Muscle of leg (tissue), 16 donors: Measurements from ENCODE around the gene SYNPR. TPM values are rescaled to one million over a fixed set of nuclear protein-coding genes. Genes with fewer than 3 reads are reported as not detected.

Experiments used
- DNase-seq: peaks from one replicate; pipeline ENCODE4 v3.0.0; 2013
- H3K27ac ChIP-seq: one replicate; pipeline ENCODE4 v1.5.1; 2013; ENCODE audit warnings: mild to moderate bottlenecking, low read length, control low read depth
- H3K27me3 ChIP-seq: one replicate; pipeline ENCODE4 v1.6.1; 2013; ENCODE audit warnings: low read length; ENCODE audit not compliant: control insufficient read depth, insufficient read depth
- H3K36me3 ChIP-seq: one replicate; pipeline ENCODE4 v1.6.1; 2013; ENCODE audit warnings: low read length; ENCODE audit not compliant: control insufficient read depth, insufficient read depth
- H3K4me1 ChIP-seq: one replicate; pipeline ENCODE4 v1.6.1; 2013; ENCODE audit warnings: low read length; ENCODE audit not compliant: control insufficient read depth, insufficient read depth
- H3K4me3 ChIP-seq: one replicate; pipeline ENCODE4 v1.5.1; 2013; ENCODE audit warnings: low read length, control low read depth
- H3K9me3 ChIP-seq: replicated peaks from 2 replicates; pipeline ENCODE4 v1.6.1; 2013; ENCODE audit warnings: low read depth, low read length; ENCODE audit not compliant: control insufficient read depth
- WGBS: methylation state at CpG from one replicate; pipeline ENCODE4 v1.1.5; 2013; ENCODE audit warnings: missing lambda C conversion rate; ENCODE audit not compliant: insufficient coverage; 5-methylcytosine and 5-hydroxymethylcytosine counted together
- long read RNA-seq, 11 donors: transcript quantifications; one replicate each; lab custom pipeline, GENCODE V29; 2026
- polyA plus RNA-seq, 8 donors: library from polyadenylated mRNA; unstranded; fragments of 120-200 nt; gene quantifications; one replicate each; pipeline versions ENCODE4 v1.2.1 to v1.2.3, GENCODE V29; 2013; ENCODE audit warnings: inconsistent platforms in 1 of 8, low replicate concordance in 1 of 8; ENCODE audit not compliant: insufficient read length in 8 of 8, insufficient read depth in 1 of 8
- total RNA-seq: library from RNA; stranded (reverse); fragments of 120-200 nt; gene quantifications from one replicate; pipeline ENCODE4 v1.2.4, GENCODE V29; 2013

The SYNPR gene
- 0.04 TPM for total RNA-seq
- not detected for polyA plus RNA-seq
- long read RNA-seq, donor 1, result 0 reads
- long read RNA-seq, donor 2, result 0 reads
- long read RNA-seq, donor 3, result 0 reads
- long read RNA-seq, donor 4, result 0 reads
- long read RNA-seq, donor 5, result 0 reads
- long read RNA-seq, donor 6, result 0 reads
- long read RNA-seq, donor 7, result 0 reads
- long read RNA-seq, donor 8, result 0 reads
- long read RNA-seq, donor 9, result 0 reads
- long read RNA-seq, donor 10, result 0 reads
- long read RNA-seq, donor 11, result 0 reads

DNA sequence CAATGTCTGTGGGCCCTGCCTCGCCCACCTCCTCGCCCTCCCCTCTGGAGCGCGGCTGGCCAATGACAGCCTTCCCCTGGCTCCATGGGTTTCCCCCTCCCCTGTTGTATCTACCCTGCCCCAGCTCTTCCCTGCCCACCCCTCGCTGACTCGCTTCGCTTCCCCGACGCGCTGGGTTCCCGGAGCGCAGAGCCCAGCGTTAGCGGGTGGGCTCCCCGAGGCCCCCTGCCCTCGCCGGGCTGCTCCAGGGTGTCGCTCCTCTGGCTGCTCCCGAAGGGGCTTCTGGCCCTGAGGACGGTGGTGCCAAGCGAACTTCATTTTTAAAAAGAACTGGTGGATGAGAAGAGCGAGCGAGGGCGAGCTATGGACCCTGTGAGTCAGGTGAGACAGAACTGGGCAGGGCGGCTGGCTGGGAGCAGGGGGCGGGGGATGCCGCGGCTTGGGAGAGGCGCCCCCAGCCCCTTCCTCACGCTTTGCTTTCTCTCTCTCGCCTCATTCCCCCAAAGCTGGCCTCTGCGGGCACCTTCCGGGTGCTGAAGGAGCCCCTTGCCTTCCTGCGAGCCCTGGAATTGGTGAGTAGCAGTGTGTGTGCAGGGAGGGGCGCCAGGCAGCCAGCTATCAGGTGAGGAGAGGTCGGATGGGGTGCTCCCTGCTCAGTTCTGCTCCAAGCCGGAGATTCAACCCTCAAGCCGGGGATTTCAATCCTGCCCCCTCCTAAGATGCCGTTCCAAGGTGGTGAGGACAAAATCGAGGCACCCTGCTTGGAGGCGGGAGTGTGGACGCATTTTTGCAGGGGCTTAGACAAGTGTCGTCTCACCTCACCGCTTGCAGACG is at the start of gene SYNPR:
Gene SYNPR (plus strand): TSS at position 138 of the 834 bp plus-strand sequence.
- Histone ChIP-seq H3K27ac (no peak within 1 kb of the TSS), H3K36me3 (no peaks in the 10 kb centered on the region), H3K4me1 (no peaks in the 10 kb centered on the region), H3K27me3 (peaks cover 25% of the 10 kb centered on the region), H3K9me3 (no peaks in the 10 kb centered on the region), H3K4me3 (no peak within 1 kb of the TSS)
- DNase-seq, result no peak
- WGBS, result under 1% methylated on average over 29 of the region's 45 CpGs

DNA sequence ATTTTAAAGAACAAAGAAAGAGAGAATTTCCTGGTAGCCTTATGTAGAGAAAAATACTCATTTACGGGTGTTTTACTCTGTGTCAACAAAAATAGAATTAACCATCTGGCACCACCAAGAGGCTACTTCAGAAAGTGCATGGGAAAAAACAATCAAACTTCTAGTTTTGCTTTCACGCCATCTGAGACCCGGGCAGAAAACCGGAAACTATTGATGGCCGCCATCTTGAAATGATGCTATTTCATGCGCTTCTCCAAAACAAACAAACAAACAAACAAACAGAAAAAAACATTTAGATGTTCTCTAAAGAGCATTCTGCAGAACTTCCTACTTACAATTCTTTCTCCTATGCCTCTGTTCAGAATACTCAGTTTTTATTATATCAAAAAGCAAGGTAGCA is 49.4 kb upstream of the SYNPR start:
- DNase-seq, result peak; percentile 41

DNA sequence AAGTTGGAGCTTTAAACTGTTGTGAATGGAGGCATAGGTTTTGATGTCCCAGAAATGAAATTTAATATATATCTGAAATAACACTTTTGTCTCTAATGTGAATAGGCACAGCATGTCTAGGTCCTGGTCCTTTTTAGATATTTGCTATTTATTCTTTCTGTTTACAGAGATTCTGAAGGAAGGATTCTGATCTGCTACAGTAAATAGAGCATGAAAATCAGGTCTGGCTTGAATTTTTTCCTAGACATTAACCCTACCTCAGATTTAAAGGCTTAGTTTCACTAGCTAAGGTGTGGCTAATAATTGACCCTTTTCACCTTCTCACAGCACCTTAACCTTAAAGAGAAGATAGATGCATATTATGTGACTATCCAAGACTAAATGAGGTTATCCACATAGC is 48.0 kb upstream of the SYNPR start:
- no peaks in the 10 kb centered on the region for H3K27me3 ChIP-seq
- H3K4me1 ChIP-seq, result no peaks in the 10 kb centered on the region
- H3K27ac ChIP-seq, result no peak overlapping the region
- no peaks in the 10 kb centered on the region for H3K9me3 ChIP-seq
- no peak overlapping the region for H3K4me3 ChIP-seq
- no peak for DNase-seq
- H3K36me3 ChIP-seq, result no peaks in the 10 kb centered on the region

More for the DNA sequence above, 49.4 kb upstream of the SYNPR start:
- Histone ChIP-seq H3K4me1 (no peaks in the 10 kb centered on the region), H3K4me3 (no peak overlapping the region), H3K9me3 (no peaks in the 10 kb centered on the region), H3K27ac (no peak overlapping the region), H3K27me3 (no peaks in the 10 kb centered on the region), H3K36me3 (no peaks in the 10 kb centered on the region)
- WGBS, result 20% methylated on average over 1 of the region's 6 CpGs

DNA sequence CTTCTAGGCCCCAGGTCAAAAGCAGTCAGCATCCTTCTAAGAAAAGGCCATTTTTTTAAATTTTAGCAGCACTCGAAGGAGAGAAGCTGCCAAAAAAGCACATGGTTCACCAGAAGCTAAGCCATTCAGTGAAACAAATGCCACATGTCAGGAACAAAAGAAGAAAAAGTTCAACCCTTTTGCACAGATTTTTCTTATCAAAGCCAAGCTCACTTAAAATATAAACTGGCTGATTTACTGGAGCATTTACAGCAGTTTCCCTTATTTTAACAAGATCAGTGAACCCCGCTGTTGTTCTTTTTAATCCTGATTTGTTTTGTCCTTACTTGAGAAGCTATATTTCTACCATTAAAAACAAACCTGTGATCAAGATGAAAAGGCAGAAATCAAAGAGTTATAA is 46.5 kb upstream of the SYNPR start:
- WGBS, result 38% methylated on average over 1 of the region's 2 CpGs
- H3K4me3 ChIP-seq, result no peak overlapping the region
- no peak for DNase-seq

DNA sequence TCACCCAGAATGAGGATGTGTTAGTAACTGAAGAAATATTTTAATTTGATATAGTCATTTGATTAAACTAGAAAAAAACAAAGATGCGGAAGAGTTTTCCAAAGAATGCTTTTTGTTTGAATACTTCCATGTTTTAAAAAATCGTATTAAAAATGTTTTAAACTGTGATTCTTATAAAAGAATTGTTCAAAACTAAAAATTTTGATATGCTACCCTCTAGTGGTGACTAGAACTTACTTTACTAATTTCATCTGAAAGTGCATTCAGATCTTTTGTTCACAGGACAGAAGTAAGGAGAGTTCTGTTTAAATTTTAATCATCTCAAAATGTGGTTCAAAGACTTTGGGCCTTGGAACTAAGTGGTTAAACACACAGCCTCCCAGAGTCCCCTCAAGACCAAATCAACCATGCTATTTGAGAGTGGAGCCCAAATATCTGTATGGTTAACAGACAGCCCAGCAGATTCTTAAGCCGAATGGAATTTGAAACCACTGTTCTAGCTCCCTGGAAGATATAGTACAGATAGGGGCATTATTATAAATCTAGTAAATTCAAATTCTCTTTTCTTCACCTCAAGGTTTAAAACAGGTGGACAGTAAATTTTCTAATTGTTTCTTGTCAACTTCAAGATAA is 45.2 kb upstream of the SYNPR start:
- no peaks in the 10 kb centered on the region for H3K9me3 ChIP-seq
- H3K27ac ChIP-seq, result no peak overlapping the region
- no peaks in the 10 kb centered on the region for H3K36me3 ChIP-seq
- no peaks in the 10 kb centered on the region for H3K4me1 ChIP-seq
- no CpG with 5 or more reads among the region's 3 CpGs for WGBS
- no peaks in the 10 kb centered on the region for H3K27me3 ChIP-seq
- no peak for DNase-seq
- no peak overlapping the region for H3K4me3 ChIP-seq

More for the DNA sequence above, 46.5 kb upstream of the SYNPR start:
- H3K27me3 ChIP-seq, result no peaks in the 10 kb centered on the region
- H3K27ac ChIP-seq, result no peak overlapping the region
- H3K9me3 ChIP-seq, result no peaks in the 10 kb centered on the region
- H3K36me3 ChIP-seq, result no peaks in the 10 kb centered on the region
- H3K4me1 ChIP-seq, result no peaks in the 10 kb centered on the region

DNA sequence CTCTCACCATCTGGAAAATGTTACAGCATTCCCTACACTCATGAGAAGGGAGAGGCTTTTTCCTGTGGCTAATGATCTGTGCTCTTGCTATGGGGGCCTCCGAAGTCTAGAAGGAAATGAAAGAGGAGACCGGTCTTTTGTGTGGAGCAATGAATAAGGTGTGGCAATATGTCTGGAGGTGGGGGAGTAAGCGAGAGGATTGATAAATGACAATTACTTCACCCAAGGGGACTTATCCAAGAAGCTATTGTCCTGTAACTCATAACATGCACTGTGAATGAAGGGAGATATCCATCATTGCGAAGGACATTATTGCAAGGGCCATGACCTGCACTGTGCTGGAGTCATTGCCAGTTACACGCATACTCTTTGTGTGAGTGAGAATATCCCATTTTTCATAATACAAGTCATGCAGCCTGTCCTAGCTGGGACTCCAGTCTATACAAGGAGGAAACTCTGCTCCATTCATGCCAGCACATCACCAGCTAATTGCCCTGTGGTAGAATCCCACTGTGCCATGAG is 37.7 kb upstream of the SYNPR start:
- peak; percentile 9 for DNase-seq
- Histone ChIP-seq H3K4me1 (no peaks in the 10 kb centered on the region), H3K9me3 (no peaks in the 10 kb centered on the region), H3K36me3 (no peaks in the 10 kb centered on the region), H3K27ac (no peak overlapping the region), H3K4me3 (no peak overlapping the region), H3K27me3 (no peaks in the 10 kb centered on the region)
- no CpG with 5 or more reads among the region's 5 CpGs for WGBS

DNA sequence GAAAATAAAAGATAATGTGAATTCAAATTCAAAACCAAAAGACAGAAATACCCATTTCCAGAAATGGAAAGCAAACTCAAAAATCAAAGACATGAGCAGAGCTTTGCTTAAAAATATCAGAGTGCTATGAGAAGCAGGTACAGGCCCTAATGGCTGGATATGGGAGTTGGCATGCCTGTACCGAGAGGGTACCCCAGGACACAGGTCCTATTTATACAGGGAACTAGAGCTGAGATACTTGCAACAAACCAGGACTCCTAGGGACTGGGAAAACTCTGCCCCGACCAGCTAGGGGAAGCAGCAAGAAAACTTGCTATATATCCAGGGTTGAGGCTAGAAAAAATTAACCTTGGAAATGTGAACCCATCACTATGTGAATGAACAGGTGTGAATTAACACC is 36.0 kb upstream of the SYNPR start:
- H3K9me3 ChIP-seq, result no peaks in the 10 kb centered on the region
- H3K27me3 ChIP-seq, result no peaks in the 10 kb centered on the region
- WGBS, result no CpG with 5 or more reads among the region's 2 CpGs
- H3K36me3 ChIP-seq, result no peaks in the 10 kb centered on the region
- no peaks in the 10 kb centered on the region for H3K4me1 ChIP-seq
- no peak overlapping the region for H3K27ac ChIP-seq
- H3K4me3 ChIP-seq, result no peak overlapping the region
- DNase-seq, result no peak

DNA sequence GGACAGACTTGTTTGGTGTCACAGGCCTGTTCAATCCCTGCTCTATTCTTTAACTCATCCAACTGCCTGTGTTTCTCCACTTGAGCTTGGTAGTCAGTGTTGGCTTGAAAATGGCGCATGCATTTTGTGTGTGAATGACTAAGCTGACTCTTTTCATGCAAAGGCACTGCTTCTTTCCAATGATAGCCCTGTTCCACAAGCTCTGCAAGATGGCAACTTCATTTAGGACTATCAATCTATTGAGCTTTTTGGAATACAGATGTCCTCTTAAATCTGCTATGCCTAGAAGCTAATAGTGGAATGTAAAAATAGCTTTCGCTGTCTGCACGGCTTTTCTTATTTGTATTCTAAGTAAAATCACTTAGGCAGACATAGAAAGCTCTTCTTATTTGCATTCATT is 33.6 kb upstream of the SYNPR start:
- DNase-seq, result no peak
- Histone ChIP-seq H3K4me1 (no peaks in the 10 kb centered on the region), H3K4me3 (no peak overlapping the region), H3K27ac (no peak overlapping the region), H3K9me3 (no peaks in the 10 kb centered on the region), H3K36me3 (no peaks in the 10 kb centered on the region), H3K27me3 (no peaks in the 10 kb centered on the region)
- no CpG with 5 or more reads among the region's 3 CpGs for WGBS

DNA sequence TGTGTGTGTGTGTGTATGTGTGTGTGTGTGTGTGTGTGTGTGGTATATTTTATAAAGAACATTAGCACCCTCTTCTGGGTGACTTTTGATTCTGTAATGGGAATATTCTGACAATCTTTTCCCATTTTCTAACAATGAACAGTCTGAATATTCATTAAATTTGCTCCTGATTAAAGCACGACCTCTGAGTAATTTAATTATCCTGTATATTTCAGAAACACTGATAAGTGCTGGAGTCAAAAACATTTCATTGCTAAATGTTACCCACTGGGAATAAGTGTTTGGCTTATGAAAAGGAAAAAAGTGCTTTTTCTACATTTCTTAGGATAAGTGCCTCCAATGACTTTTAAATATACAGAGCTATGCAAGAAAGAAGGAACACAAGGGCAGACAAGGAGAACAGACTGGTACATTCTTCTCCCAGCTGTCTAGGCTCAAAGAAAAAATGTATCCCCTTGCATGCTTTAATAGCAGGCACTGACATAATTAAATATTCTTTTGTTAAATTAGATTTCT is 32.3 kb upstream of the SYNPR start:
- no peaks in the 10 kb centered on the region for H3K9me3 ChIP-seq
- no CpG with 5 or more reads among the region's 1 CpG for WGBS
- H3K4me3 ChIP-seq, result no peak overlapping the region
- no peaks in the 10 kb centered on the region for H3K27me3 ChIP-seq
- peak; percentile 21 for DNase-seq
- no peak overlapping the region for H3K27ac ChIP-seq
- H3K36me3 ChIP-seq, result no peaks in the 10 kb centered on the region
- H3K4me1 ChIP-seq, result no peaks in the 10 kb centered on the region

DNA sequence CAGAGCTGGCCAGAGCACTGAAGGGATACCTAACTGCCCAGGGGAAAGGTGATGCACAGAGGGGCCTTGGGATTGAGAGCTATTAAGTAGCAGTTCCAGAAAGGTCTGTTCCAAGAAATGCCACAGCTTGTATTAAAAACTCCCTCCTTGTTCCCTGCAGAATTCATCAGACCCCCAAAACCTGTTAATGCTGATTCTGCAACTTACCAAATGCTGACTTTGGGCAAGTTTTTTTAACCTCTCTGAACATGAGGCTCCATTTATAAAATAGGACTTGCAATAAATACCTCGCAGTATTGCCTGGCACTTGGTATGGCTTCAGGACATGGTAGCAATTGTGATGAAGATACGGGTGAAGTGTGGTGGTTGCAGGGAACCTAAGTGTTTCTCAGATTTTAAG is 30.1 kb upstream of the SYNPR start:
- no peak overlapping the region for H3K27ac ChIP-seq
- H3K9me3 ChIP-seq, result no peaks in the 10 kb centered on the region
- H3K27me3 ChIP-seq, result no peaks in the 10 kb centered on the region
- no CpG with 5 or more reads among the region's 2 CpGs for WGBS
- H3K36me3 ChIP-seq, result no peaks in the 10 kb centered on the region
- DNase-seq, result no peak
- no peak overlapping the region for H3K4me3 ChIP-seq
- no peaks in the 10 kb centered on the region for H3K4me1 ChIP-seq
